IMR-90 (cell line): ENCODE data around the gene TMEM132A. TPM values are rescaled to one million over a fixed set of nuclear protein-coding genes. Genes with fewer than 3 reads are reported as not detected.

Source experiments
- ATAC-seq: fragments of 200-7000 bp; cut with Tn5 transposase; 2 replicates; pipeline ENCODE4 v1.9.1; 2020; ENCODE audit warnings: low read depth, mild to moderate bottlenecking, moderate library complexity
- BruUV-seq: library from RNA; stranded (reverse); fragments of 400-500 nt; replicated peaks from 2 replicates; lab custom pipeline; 2021; lab: Mats Ljungman, UMichigan
- CTCF ChIA-PET: fragments of 300-600 bp; formaldehyde crosslinking; extraction: SDS; loops from one replicate; lab custom pipeline; 2021; ENCODE audit warnings: antibody characterized with exemption; lab: Yijun Ruan, JAX
- POLR2A ChIA-PET: fragments of 300-600 bp; sonication (Branson Sonifier 250); formaldehyde crosslinking; loops from one replicate; lab custom pipeline; 2022; ENCODE audit warnings: antibody characterized with exemption; ENCODE audit not compliant: unreplicated experiment; lab: Charles Lee
- DNase-seq: peaks from one replicate; pipeline ENCODE4 v3.0.0; 2013
- H2AFZ ChIP-seq: replicated peaks from 2 replicates; pipeline ENCODE3; 2013; ENCODE audit warnings: low read length, mild to moderate bottlenecking; ENCODE audit not compliant: poor library complexity
- H2AK5ac ChIP-seq: 2 replicates; pipeline ENCODE4 v1.6.1; 2013; ENCODE audit warnings: low read depth, low read length, inconsistent platforms
- H2AK9ac ChIP-seq: replicated peaks from 2 replicates; pipeline ENCODE3; 2013; ENCODE audit warnings: mild to moderate bottlenecking, low read depth, low read length, moderate library complexity; ENCODE audit not compliant: poor library complexity
- H2BK120ac ChIP-seq: 2 replicates; pipeline ENCODE4 v1.6.1; 2013; ENCODE audit warnings: low read depth, low read length, inconsistent platforms
- H2BK15ac ChIP-seq: 3 replicates; pipeline ENCODE4 v1.6.1; 2013; ENCODE audit warnings: low read depth, low read length, inconsistent platforms
- H2BK20ac ChIP-seq: 2 replicates; pipeline ENCODE4 v1.6.1; 2013; ENCODE audit warnings: low read depth, mild to moderate bottlenecking, inconsistent platforms, low read length, moderate library complexity
- H2BK5ac ChIP-seq: 2 replicates; pipeline ENCODE4 v1.6.1; 2013; ENCODE audit warnings: mild to moderate bottlenecking, low read depth, low read length, inconsistent platforms; ENCODE audit not compliant: poor library complexity, severe bottlenecking
- H3K14ac ChIP-seq: replicated peaks from 2 replicates; pipeline ENCODE4 v1.6.1; 2013; ENCODE audit warnings: low read depth, low read length, inconsistent platforms
- H3K18ac ChIP-seq: 2 replicates; pipeline ENCODE4 v1.6.1; 2013; ENCODE audit warnings: low read depth, low read length, control low read depth
- H3K23ac ChIP-seq: 2 replicates; pipeline ENCODE4 v1.6.1; 2013; ENCODE audit warnings: low read depth, low read length, inconsistent platforms
- H3K27ac ChIP-seq: 2 replicates; pipeline ENCODE4 v1.5.1; 2013; ENCODE audit warnings: mild to moderate bottlenecking, control low read depth, low read length; ENCODE audit not compliant: insufficient read depth
- H3K27me3 ChIP-seq: 2 replicates; pipeline ENCODE4 v1.6.1; 2013; ENCODE audit warnings: low read length; ENCODE audit not compliant: control insufficient read depth, insufficient read depth
- H3K36me3 ChIP-seq: 2 replicates; pipeline ENCODE4 v1.6.1; 2013; ENCODE audit warnings: low read length, mixed read lengths; ENCODE audit not compliant: control insufficient read depth, insufficient read depth
- H3K4ac ChIP-seq: 2 replicates; pipeline ENCODE4 v1.6.1; 2013; ENCODE audit warnings: low read depth, low read length, inconsistent platforms
- H3K4me1 ChIP-seq: 2 replicates; pipeline ENCODE4 v1.6.1; 2013; ENCODE audit warnings: low read length, mixed read lengths; ENCODE audit not compliant: control insufficient read depth, insufficient read depth
- H3K4me2 ChIP-seq: 2 replicates; pipeline ENCODE4 v1.6.1; 2013; ENCODE audit warnings: low read depth, mild to moderate bottlenecking, control low read depth, low read length, moderate library complexity
- H3K4me3 ChIP-seq: 2 replicates; pipeline ENCODE4 v1.5.1; 2013; ENCODE audit warnings: low read depth, mild to moderate bottlenecking, control low read depth, low read length, moderate library complexity; ENCODE audit not compliant: insufficient read depth
- H3K56ac ChIP-seq: 2 replicates; pipeline ENCODE4 v1.6.1; 2013; ENCODE audit warnings: low read length, inconsistent platforms; ENCODE audit not compliant: insufficient read depth; ENCODE audit errors: extremely low read depth
- H3K79me1 ChIP-seq, 2 experiments: 2 replicates each; pipeline ENCODE4 v1.6.1; 2013; ENCODE audit warnings: low read length in 2 of 2, inconsistent platforms in 1 of 2, low read depth in 1 of 2
- H3K9ac ChIP-seq: 2 replicates; pipeline ENCODE4 v1.6.1; 2013; ENCODE audit warnings: low read depth, low read length, control low read depth
- H3K9me1 ChIP-seq: 2 replicates; pipeline ENCODE4 v1.6.1; 2013; ENCODE audit warnings: low read length, inconsistent platforms; ENCODE audit not compliant: insufficient read depth
- H3K9me3 ChIP-seq: 2 replicates; pipeline ENCODE4 v1.6.1; 2013; ENCODE audit warnings: low read length; ENCODE audit not compliant: control insufficient read depth, insufficient read depth
- H4K20me1 ChIP-seq: 2 replicates; pipeline ENCODE4 v1.6.1; 2013; ENCODE audit warnings: low read length, inconsistent platforms; ENCODE audit not compliant: insufficient read depth
- H4K5ac ChIP-seq: 2 replicates; pipeline ENCODE4 v1.6.1; 2013; ENCODE audit warnings: mild to moderate bottlenecking, low read depth, low read length, control low read depth
- H4K8ac ChIP-seq, 2 experiments: 2 replicates each; pipeline ENCODE4 v1.6.1; 2013; ENCODE audit warnings: low read depth in 2 of 2, low read length in 2 of 2, control low read depth in 1 of 2, inconsistent platforms in 1 of 2
- H4K91ac ChIP-seq: 2 replicates; pipeline ENCODE4 v1.6.1; 2013; ENCODE audit warnings: low read depth, low read length, inconsistent platforms; ENCODE audit not compliant: insufficient read depth
- BHLHE40 ChIP-seq: fragments of 150-350 bp; IDR thresholded peaks from 2 replicates; pipeline ENCODE4 v1.6.1; 2016; ENCODE audit warnings: mild to moderate bottlenecking, low read depth, low read length
- CEBPB ChIP-seq: IDR thresholded peaks from 2 replicates; pipeline ENCODE4 v1.6.1; 2012; ENCODE audit warnings: low read depth, low read length, improper control_type of control experiment
- CHD1 ChIP-seq: IDR thresholded peaks from 2 replicates; pipeline ENCODE4 v1.6.1; 2012; ENCODE audit warnings: low read depth, low read length, improper control_type of control experiment
- CTCF ChIP-seq: conservative IDR thresholded peaks from 2 replicates; pipeline ENCODE4 v1.5.1; 2012; ENCODE audit warnings: mild to moderate bottlenecking, low read depth, low read length, improper control_type of control experiment
- ELK1 ChIP-seq: fragments of 150-350 bp; IDR thresholded peaks from 2 replicates; pipeline ENCODE4 v1.6.1; 2016; ENCODE audit warnings: low read depth, mild to moderate bottlenecking, low read length, moderate library complexity, borderline replicate concordance
- FOS ChIP-seq: fragments of 150-350 bp; IDR thresholded peaks from 2 replicates; pipeline ENCODE4 v1.6.1; 2016; ENCODE audit warnings: low read depth, low read length
- MAFK ChIP-seq: IDR thresholded peaks from 2 replicates; pipeline ENCODE4 v1.6.1; 2012; ENCODE audit warnings: low read depth, low read length, improper control_type of control experiment
- MAZ ChIP-seq: IDR thresholded peaks from 2 replicates; pipeline ENCODE4 v1.6.1; 2012; ENCODE audit warnings: low read depth, mild to moderate bottlenecking, low read length, improper control_type of control experiment, moderate library complexity, borderline replicate concordance
- MXI1 ChIP-seq: IDR thresholded peaks from 2 replicates; pipeline ENCODE4 v1.6.1; 2012; ENCODE audit warnings: low read depth, mild to moderate bottlenecking, low read length, moderate library complexity, borderline replicate concordance
- NFE2L2 ChIP-seq: fragments of 150-350 bp; IDR thresholded peaks from 2 replicates; pipeline ENCODE4 v1.6.1; 2016; ENCODE audit warnings: low read depth, mild to moderate bottlenecking, low read length
- POLR2A ChIP-seq: IDR thresholded peaks from 2 replicates; pipeline ENCODE4 v1.6.1; 2012; ENCODE audit warnings: mild to moderate bottlenecking, low read depth, low read length
- RAD21 ChIP-seq: IDR thresholded peaks from 2 replicates; pipeline ENCODE4 v1.6.1; 2012; ENCODE audit warnings: low read length, improper control_type of control experiment
- RCOR1 ChIP-seq: IDR thresholded peaks from 2 replicates; pipeline ENCODE4 v1.6.1; 2012; ENCODE audit warnings: mild to moderate bottlenecking, low read length, improper control_type of control experiment; ENCODE audit not compliant: insufficient replicate concordance
- RFX5 ChIP-seq: IDR thresholded peaks from 2 replicates; pipeline ENCODE4 v1.8.0; 2012; ENCODE audit warnings: low read depth, mild to moderate bottlenecking, low read length, moderate library complexity
- SMC3 ChIP-seq: fragments of 150-350 bp; IDR thresholded peaks from 2 replicates; pipeline ENCODE4 v1.6.1; 2016; ENCODE audit warnings: low read depth, mild to moderate bottlenecking, antibody characterized with exemption, low read length, moderate library complexity
- USF2 ChIP-seq: fragments of 150-350 bp; IDR thresholded peaks from 2 replicates; pipeline ENCODE4 v1.6.1; 2017; ENCODE audit warnings: mild to moderate bottlenecking, antibody characterized with exemption, low read length, low read depth
- WGBS, 2 experiments: methylation state at CpG; one replicate each; pipeline versions ENCODE4 v1.1.5 to v1.1.7; 2013; ENCODE audit warnings: missing lambda C conversion rate in 2 of 2; ENCODE audit not compliant: insufficient read length in 1 of 2; ENCODE audit errors: extremely low coverage in 2 of 2; 5-methylcytosine and 5-hydroxymethylcytosine counted together
- dilution Hi-C: fragments of 300-500 bp; cut with HindIII; formaldehyde crosslinking; loops from one replicate; pipeline ENCODE4 v1.14.3; 2018; ENCODE audit warnings: low sequenced_read_pairs; ENCODE audit not compliant: unreplicated experiment
- in situ Hi-C: fragments of 300-500 bp; cut with MboI; formaldehyde crosslinking; loops from 3 replicates; pipeline ENCODE4 v1.14.3; 2019; ENCODE audit warnings: low sequenced_read_pairs, inconsistent platforms, mixed read lengths
- intact Hi-C: fragments of 100-400 bp; cut with micrococcal nuclease; formaldehyde crosslinking; loops from 2 replicates; pipeline ENCODE4 v1.10.0; 2022
- polyA plus RNA-seq, 3 experiments: library from polyadenylated mRNA; depleted of rRNA; stranded (reverse); fragments of >200 nt; gene quantifications; 2 replicates each; pipeline ENCODE4 v1.2.3, GENCODE V29; 2012; ENCODE audit warnings: low replicate concordance in 1 of 3
- total RNA-seq: library from RNA; depleted of rRNA; stranded (reverse); fragments of >200 nt; gene quantifications from 2 replicates; pipeline ENCODE4 v1.2.3, GENCODE V29; 2012

The TMEM132A gene
- total and polyA plus RNA-seq, 2 of the 4 experiments (the other 2 are of a cell fraction) = 7.7 to 64.2 TPM

GRCh38 chr11:60922906-60923305, 1.4 kb upstream of the TMEM132A start:
- peaks cover 17% of the 10 kb centered on the region for H3K4me1 ChIP-seq
- H4K5ac ChIP-seq = no peak overlapping the region
- H3K36me3 ChIP-seq = peaks cover 29% of the 10 kb centered on the region
- H3K9me3 ChIP-seq = no peaks in the 10 kb centered on the region
- no peak overlapping the region for H3K4me3 ChIP-seq
- H3K4ac ChIP-seq = no peak overlapping the region
- H2BK120ac ChIP-seq = no peak overlapping the region
- no peak overlapping the region for H2BK5ac ChIP-seq
- no peak overlapping the region for H2AK5ac ChIP-seq
- intact Hi-C loops (no loop called here), dilution Hi-C loops (no loop called here), in situ Hi-C loops (loop anchor here (25.0 kb wide), 1 partner anchor 1336 kb away; no protein-coding TSS in a partner anchor)
- H2AFZ ChIP-seq = no peak overlapping the region
- H3K18ac ChIP-seq = no peak overlapping the region
- no peak overlapping the region for H3K56ac ChIP-seq
- H3K14ac ChIP-seq = no peak overlapping the region
- peaks cover 16 to 56% of the 10 kb centered on the region in 2 experiments for H3K79me1 ChIP-seq
- no peak overlapping the region for H3K9ac ChIP-seq
- no peak overlapping the region for H4K91ac ChIP-seq
- ATAC-seq = no peak
- H4K8ac ChIP-seq = no peak overlapping the region
- peaks cover 18% of the 10 kb centered on the region; the same call in 1 of the 2 replicates for H3K9me1 ChIP-seq
- TF ChIP-seq CTCF = no peak
- TF ChIP-seq CEBPB = no peak
- no peak for TF ChIP-seq BHLHE40
- TF ChIP-seq SMC3 = no peak
- TF ChIP-seq USF2 = no peak
- TF ChIP-seq ELK1 = no peak
- no peak for TF ChIP-seq MAFK
- no peak for TF ChIP-seq MXI1
- no peak for TF ChIP-seq POLR2A
- no peak for TF ChIP-seq RFX5
- no peak for TF ChIP-seq RCOR1
- no peak for TF ChIP-seq RAD21
- TF ChIP-seq CHD1 = no peak
- no peak for TF ChIP-seq MAZ
- TF ChIP-seq FOS = no peak
- TF ChIP-seq NFE2L2 = no peak
- no CpG with 5 or more reads among the region's 6 CpGs for WGBS, 2 experiments
- H2BK20ac ChIP-seq = no peak overlapping the region
- no peak overlapping the region for H3K4me2 ChIP-seq
- DNase-seq = no peak
- H2AK9ac ChIP-seq = no peak overlapping the region
- CTCF ChIA-PET = no interaction called here
- no peak overlapping the region for H3K27ac ChIP-seq
- POLR2A ChIA-PET = no interaction called here
- no peak overlapping the region for H2BK15ac ChIP-seq
- H3K27me3 ChIP-seq = no peaks in the 10 kb centered on the region
- H4K20me1 ChIP-seq = peaks cover 24% of the 10 kb centered on the region
- H3K23ac ChIP-seq = no peak overlapping the region
- BruUV-seq = no TSS peak
